ENCODE data around the gene SLX4. TPM values are rescaled to one million over a fixed set of nuclear protein-coding genes. Genes with fewer than 3 reads are reported as not detected.

The SLX4 gene
- total and polyA plus RNA-seq, 2 donors (not counting 3 experiments of a cell fraction or from before 2014, with no cell fraction given), result 2.9 to 8.9 TPM

- CTCF ChIA-PET, result no interaction called here
- POLR2A ChIA-PET, result no interaction called here
- H3K79me2 ChIP-seq (ENCODE audit: control insufficient read depth, insufficient read depth, low read length), result no peaks in the 10 kb centered on the region
- FAIRE-seq, result no peak
- no peak overlapping the region for H3K4me2 ChIP-seq (ENCODE audit: insufficient read depth, low read length)
- TF ChIP-seq MYC (IDR thresholded peaks at IDR 0.05; ENCODE audit: low read depth, low read length) (no peak), JUN (IDR thresholded peaks at IDR 0.05; ENCODE audit: borderline replicate concordance, insufficient read depth, insufficient read length, low read depth) (no peak), POLR2AphosphoS5 (IDR thresholded peaks at IDR 0.05; ENCODE audit: insufficient read depth, low read depth, low read length) (no peak), GATA2 (IDR thresholded peaks at IDR 0.05; ENCODE audit: insufficient read depth, insufficient read length, low read depth, low read length) (no peak), EZH2 (IDR thresholded peaks at IDR 0.05; ENCODE audit: borderline replicate concordance, low read depth, low read length, severe bottlenecking) (no peak), MAX (IDR thresholded peaks at IDR 0.05; ENCODE audit: insufficient read depth, insufficient read length) (no peak), FOS (IDR thresholded peaks at IDR 0.05; ENCODE audit: borderline replicate concordance, insufficient read depth, low read length) (no peak)
- BruUV-seq (replicated peaks), result no TSS peak
- H3K27me3 ChIP-seq (ENCODE audit: control insufficient read depth in 2 of 2, insufficient read depth in 2 of 2, low read length in 2 of 2), result no peaks in the 10 kb centered on the region
- H3K9me3 ChIP-seq (replicated peaks; ENCODE audit: control insufficient read depth, insufficient read depth, low read length), result no peaks in the 10 kb centered on the region
- DNase-seq (ENCODE audit: low read depth, low spot score), result no peak
- dilution Hi-C loops (cut with MboI; ENCODE audit: extremely low pct_ligation_motif_present, low sequenced_read_pairs), result no loop called here
- H3K9ac ChIP-seq (replicated peaks; ENCODE audit: extremely low read depth, insufficient read depth, low read length), result no peak overlapping the region
- H3K36me3 ChIP-seq (ENCODE audit: control insufficient read depth in 2 of 2, extremely low read depth in 1 of 2, insufficient read depth in 2 of 2, low read length in 2 of 2), result no peaks in the 10 kb centered on the region
- no peaks in the 10 kb centered on the region for H3K9me1 ChIP-seq (replicated peaks; ENCODE audit: control insufficient read depth, extremely low read depth, insufficient read depth, low read length)
- H4K20me1 ChIP-seq (replicated peaks; ENCODE audit: control insufficient read depth, extremely low read depth, insufficient read depth, low read length), result no peaks in the 10 kb centered on the region
- H3K4me3 ChIP-seq (replicated peaks in 1 of 3; ENCODE audit: insufficient read depth in 1 of 3, low read depth in 1 of 3, low read length in 3 of 3), result no peak overlapping the region
- H3K27ac ChIP-seq (ENCODE audit: insufficient read depth, low read depth, low read length), result no peak overlapping the region
- no peaks in the 10 kb centered on the region for H3K4me1 ChIP-seq (ENCODE audit: control insufficient read depth, extremely low read depth, insufficient read depth, low read length)
- no peak overlapping the region for H2AFZ ChIP-seq (ENCODE audit: low read depth, low read length)
- intact Hi-C loops (cut with micrococcal nuclease), result no loop called here
Observed at GRCh38 chr16:3591991-3592390, 19.4 kb downstream of the SLX4 start.

- no peaks in the 10 kb centered on the region for H3K4me1 ChIP-seq (ENCODE audit: control insufficient read depth, extremely low read depth, insufficient read depth, low read length)
- dilution Hi-C loops (cut with MboI; ENCODE audit: extremely low pct_ligation_motif_present, low sequenced_read_pairs) (no loop called here), intact Hi-C loops (cut with micrococcal nuclease) (no loop called here)
- H3K4me3 ChIP-seq (replicated peaks in 1 of 3; ENCODE audit: insufficient read depth in 1 of 3, low read depth in 1 of 3, low read length in 3 of 3), result no peak overlapping the region
- H3K9ac ChIP-seq (replicated peaks; ENCODE audit: extremely low read depth, insufficient read depth, low read length), result no peak overlapping the region
- no peak overlapping the region for H3K4me2 ChIP-seq (ENCODE audit: insufficient read depth, low read length)
- no peaks in the 10 kb centered on the region for H4K20me1 ChIP-seq (replicated peaks; ENCODE audit: control insufficient read depth, extremely low read depth, insufficient read depth, low read length)
- no TSS peak for BruUV-seq (replicated peaks)
- H3K27ac ChIP-seq (ENCODE audit: insufficient read depth, low read depth, low read length), result no peak overlapping the region
- H2AFZ ChIP-seq (ENCODE audit: low read depth, low read length), result no peak overlapping the region
- CTCF ChIA-PET, result no interaction called here
- H3K79me2 ChIP-seq (ENCODE audit: control insufficient read depth, insufficient read depth, low read length), result no peaks in the 10 kb centered on the region
- no peaks in the 10 kb centered on the region for H3K36me3 ChIP-seq (ENCODE audit: control insufficient read depth in 2 of 2, extremely low read depth in 1 of 2, insufficient read depth in 2 of 2, low read length in 2 of 2)
- POLR2A ChIA-PET, result no interaction called here
- TF ChIP-seq JUN (IDR thresholded peaks at IDR 0.05; ENCODE audit: borderline replicate concordance, insufficient read depth, insufficient read length, low read depth) (no peak), EZH2 (IDR thresholded peaks at IDR 0.05; ENCODE audit: borderline replicate concordance, low read depth, low read length, severe bottlenecking) (no peak), GATA2 (IDR thresholded peaks at IDR 0.05; ENCODE audit: insufficient read depth, insufficient read length, low read depth, low read length) (no peak), POLR2AphosphoS5 (IDR thresholded peaks at IDR 0.05; ENCODE audit: insufficient read depth, low read depth, low read length) (no peak), MAX (IDR thresholded peaks at IDR 0.05; ENCODE audit: insufficient read depth, insufficient read length) (no peak), CTCF (IDR thresholded peaks at IDR 0.05; ENCODE audit: extremely low read depth in 1 of 2, insufficient read depth in 1 of 2, low read depth in 1 of 2, low read length in 2 of 2) (no peak), MYC (IDR thresholded peaks at IDR 0.05; ENCODE audit: low read depth, low read length) (no peak), FOS (IDR thresholded peaks at IDR 0.05; ENCODE audit: borderline replicate concordance, insufficient read depth, low read length) (no peak), POLR2A (IDR thresholded peaks at IDR 0.05; ENCODE audit: low read depth, low read length) (no peak)
- no peaks in the 10 kb centered on the region for H3K27me3 ChIP-seq (ENCODE audit: control insufficient read depth in 2 of 2, insufficient read depth in 2 of 2, low read length in 2 of 2)
- FAIRE-seq, result no peak
- H3K9me3 ChIP-seq (replicated peaks; ENCODE audit: control insufficient read depth, insufficient read depth, low read length), result no peaks in the 10 kb centered on the region
- H3K9me1 ChIP-seq (replicated peaks; ENCODE audit: control insufficient read depth, extremely low read depth, insufficient read depth, low read length), result no peaks in the 10 kb centered on the region
- no peak for DNase-seq (ENCODE audit: low read depth, low spot score)
Observed at GRCh38 chr16:3591436-3591803, 20.0 kb downstream of the SLX4 start.
